PC-9 (cell line): Measurements from ENCODE around the gene NCAN. TPM values are rescaled to one million over a fixed set of nuclear protein-coding genes. Genes with fewer than 3 reads are reported as not detected.

ENCODE experiments used
- BruUV-seq: library from RNA; stranded (reverse); fragments of 400-500 nt; replicated peaks from 2 replicates; lab custom pipeline; 2021; lab: Mats Ljungman, UMichigan
- CTCF ChIA-PET: fragments of 300-600 bp; sonication (Branson Sonifier 250); formaldehyde crosslinking; loops from one replicate; lab custom pipeline; 2022; ENCODE audit warnings: antibody characterized with exemption; lab: Charles Lee
- POLR2A ChIA-PET: fragments of 300-600 bp; sonication (Branson Sonifier 250); formaldehyde crosslinking; loops from one replicate; lab custom pipeline; 2022; ENCODE audit warnings: antibody characterized with exemption; ENCODE audit not compliant: unreplicated experiment; lab: Charles Lee
- DNase-seq, 2 experiments: peaks; one replicate each; pipeline versions ENCODE4 v3.0.0 to v3.0.0-alpha.2; 2015 to 2022; ENCODE audit warnings: mixed read lengths in 1 of 2
- H2AFZ ChIP-seq: fragments of 200-600 bp; sonication (generic); 2 replicates; pipeline ENCODE4 v1.8.1; 2017; ENCODE audit warnings: antibody characterized with exemption
- H3F3A ChIP-seq: fragments of 200-600 bp; sonication (generic); 2 replicates; pipeline ENCODE4 v1.8.1; 2017; ENCODE audit warnings: antibody characterized with exemption, mild to moderate bottlenecking, low read depth; ENCODE audit not compliant: insufficient read depth
- H3K27ac ChIP-seq: fragments of 200-600 bp; sonication (generic); 2 replicates; pipeline ENCODE4 v1.6.1; 2016; ENCODE audit warnings: mixed run types
- H3K27me3 ChIP-seq: fragments of 200-600 bp; sonication (generic); 2 replicates; pipeline ENCODE4 v1.6.1; 2016; ENCODE audit warnings: low read depth, mixed run types; ENCODE audit not compliant: insufficient read depth
- H3K36me3 ChIP-seq: fragments of 200-600 bp; sonication (generic); 2 replicates; pipeline ENCODE4 v1.6.1; 2016; ENCODE audit warnings: low read depth, mixed run types
- H3K4me1 ChIP-seq: fragments of 200-600 bp; sonication (generic); replicated peaks from 2 replicates; pipeline ENCODE4 v1.6.1; 2016; ENCODE audit warnings: mixed run types; ENCODE audit not compliant: insufficient read depth
- H3K4me2 ChIP-seq: fragments of 200-600 bp; sonication (generic); 2 replicates; pipeline ENCODE4 v1.6.1; 2017; ENCODE audit warnings: mixed run types
- H3K4me3 ChIP-seq: fragments of 200-600 bp; sonication (generic); 2 replicates; pipeline ENCODE4 v1.6.1; 2016; ENCODE audit warnings: mixed run types
- H3K79me2 ChIP-seq: fragments of 200-600 bp; sonication (generic); 2 replicates; pipeline ENCODE4 v1.6.1; 2017; ENCODE audit warnings: low read depth, mixed run types
- H3K9me2 ChIP-seq: fragments of 200-600 bp; sonication (generic); 2 replicates; pipeline ENCODE4 v1.8.1; 2017; ENCODE audit warnings: mild to moderate bottlenecking; ENCODE audit not compliant: insufficient read depth
- H3K9me3 ChIP-seq: fragments of 200-600 bp; sonication (generic); 2 replicates; pipeline ENCODE4 v1.8.1; 2016; ENCODE audit warnings: low read depth; ENCODE audit not compliant: insufficient read depth
- H4K20me1 ChIP-seq: fragments of 200-600 bp; sonication (generic); 2 replicates; pipeline ENCODE4 v1.8.1; 2017; ENCODE audit not compliant: insufficient read depth
- CTCF ChIP-seq: fragments of 200-600 bp; sonication (generic); conservative IDR thresholded peaks from 2 replicates; pipeline ENCODE4 v1.6.1; 2017; ENCODE audit warnings: mixed run types, antibody characterized with exemption, mild to moderate bottlenecking, moderate library complexity
- EZH2 ChIP-seq: fragments of 200-600 bp; sonication (generic); IDR thresholded peaks from 2 replicates; pipeline ENCODE4 v1.8.0; 2017; ENCODE audit warnings: antibody characterized with exemption, low read depth
- intact Hi-C: fragments of 100-400 bp; cut with micrococcal nuclease; formaldehyde crosslinking; loops from one replicate; pipeline ENCODE4 v1.10.0; 2022; ENCODE audit not compliant: unreplicated experiment
- total RNA-seq: library from RNA; stranded (reverse); gene quantifications from 2 replicates; pipeline ENCODE4 v1.2.3, GENCODE V29; 2021

NCAN gene
- total RNA-seq, 1 experiment from 2014 or later = not detected

GRCh38 chr19:19259741-19260140, 48.0 kb downstream of the NCAN start:
- Histone ChIP-seq H3K9me2 (no peaks in the 10 kb centered on the region), H4K20me1 (no peaks in the 10 kb centered on the region), H3K9me3 (no peaks in the 10 kb centered on the region), H2AFZ (no peak overlapping the region), H3K4me3 (no peak overlapping the region), H3K4me1 (no peaks in the 10 kb centered on the region), H3K36me3 (no peaks in the 10 kb centered on the region), H3K27ac (no peak overlapping the region), H3K79me2 (no peaks in the 10 kb centered on the region), H3K4me2 (no peak overlapping the region), H3F3A (no peaks in the 10 kb centered on the region), H3K27me3 (peaks cover 32% of the 10 kb centered on the region)
- intact Hi-C loops = no loop called here
- DNase-seq = peak in 1 of 2 experiments; percentile 46
- POLR2A ChIA-PET = no interaction called here
- CTCF ChIA-PET = no interaction called here
- TF ChIP-seq EZH2 (no peak), CTCF (no peak)
- no TSS peak for BruUV-seq

- intact Hi-C loops = no loop called here
- H3F3A ChIP-seq = no peaks in the 10 kb centered on the region
- no peak overlapping the region for H2AFZ ChIP-seq
- H3K4me3 ChIP-seq = no peak overlapping the region
- no peaks in the 10 kb centered on the region for H3K36me3 ChIP-seq
- no peak overlapping the region for H3K4me2 ChIP-seq
- no peaks in the 10 kb centered on the region for H3K9me2 ChIP-seq
- no peaks in the 10 kb centered on the region for H3K79me2 ChIP-seq
- H3K4me1 ChIP-seq = no peaks in the 10 kb centered on the region
- peaks cover 24% of the 10 kb centered on the region for H3K27me3 ChIP-seq
- H4K20me1 ChIP-seq = no peaks in the 10 kb centered on the region
- TF ChIP-seq EZH2 = no peak
- no peak for TF ChIP-seq CTCF
- no TSS peak for BruUV-seq
- DNase-seq = no peak
- ChIA-PET POLR2A (no interaction called here), CTCF (no interaction called here)
- H3K9me3 ChIP-seq = no peaks in the 10 kb centered on the region
- no peak overlapping the region for H3K27ac ChIP-seq
Measured at GRCh38 chr19:19260417-19261214, 48.9 kb downstream of the NCAN start.

DNA sequence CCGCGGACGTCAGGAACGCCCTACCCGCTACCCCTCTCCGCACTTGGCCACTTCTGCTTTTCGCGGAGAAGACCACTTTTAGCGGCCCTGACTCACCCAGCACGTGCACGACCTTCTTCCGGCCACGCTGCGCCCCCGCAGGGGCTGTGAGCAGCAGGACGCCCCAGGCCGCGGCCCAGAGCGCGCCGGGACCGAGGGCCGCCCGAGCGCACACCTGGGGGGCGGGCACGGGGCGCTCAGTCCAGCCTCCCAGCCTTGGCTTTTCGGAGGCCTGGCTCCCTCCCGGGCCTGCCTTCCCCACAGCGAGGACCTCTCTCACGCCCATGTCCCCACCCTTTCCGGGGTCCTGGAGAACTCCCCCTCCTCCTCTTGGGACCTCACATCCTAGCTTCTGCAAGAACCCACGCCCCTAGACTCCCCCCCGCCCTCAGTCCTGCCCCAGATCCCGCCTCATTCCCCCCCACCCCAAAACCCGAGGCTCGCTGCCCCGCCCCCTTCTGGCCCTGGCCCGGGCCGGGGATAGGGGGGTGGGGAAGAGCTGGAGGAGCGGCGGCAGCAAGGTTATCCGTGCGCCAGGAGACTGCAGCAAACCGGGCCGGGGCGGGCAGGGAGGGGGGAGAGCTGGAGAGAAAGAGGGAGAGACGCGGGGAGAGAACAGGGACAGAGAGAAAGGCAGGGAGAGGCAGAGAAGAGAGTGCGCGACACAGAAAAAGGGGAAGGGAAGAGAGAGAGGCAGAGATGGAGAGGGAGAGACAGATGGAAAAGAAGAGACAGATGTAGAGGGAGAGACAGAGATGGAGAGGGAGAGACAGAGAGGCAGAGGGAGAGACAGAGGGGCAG, 49.8 kb downstream of the NCAN start:
- H3K36me3 ChIP-seq = no peaks in the 10 kb centered on the region
- H3K27ac ChIP-seq = no peak overlapping the region
- H3K4me3 ChIP-seq = no peak overlapping the region
- no peaks in the 10 kb centered on the region for H3K9me3 ChIP-seq
- no peaks in the 10 kb centered on the region for H4K20me1 ChIP-seq
- H3K27me3 ChIP-seq = peaks cover 15% of the 10 kb centered on the region
- H2AFZ ChIP-seq = no peak overlapping the region
- CTCF ChIA-PET = no interaction called here
- DNase-seq = no peak
- no peaks in the 10 kb centered on the region for H3K79me2 ChIP-seq
- no peak for TF ChIP-seq EZH2
- TF ChIP-seq CTCF = no peak
- no peaks in the 10 kb centered on the region for H3K9me2 ChIP-seq
- POLR2A ChIA-PET = interaction anchor here (0.5 kb wide), 1 partner anchor 345 kb away, joined by 3 read pairs; no protein-coding TSS in a partner anchor
- intact Hi-C loops = no loop called here
- H3K4me2 ChIP-seq = no peak overlapping the region
- BruUV-seq = no TSS peak
- no peaks in the 10 kb centered on the region for H3F3A ChIP-seq
- H3K4me1 ChIP-seq = no peaks in the 10 kb centered on the region
